HEK293 (cell line): ENCODE results near the gene ZDHHC1.

Experiments used
- CTCF ChIP-seq: fragments of 450-650 bp; formaldehyde crosslinking; IDR thresholded peaks from 2 replicates; pipeline ENCODE4 v1.5.1; 2016; ENCODE audit warnings: missing biosample characterization, missing genetic modification characterization
- INSM2 ChIP-seq: fragments of 450-650 bp; formaldehyde crosslinking; IDR thresholded peaks from 2 replicates; pipeline ENCODE4 v1.5.1; 2016; ENCODE audit warnings: missing biosample characterization, missing genetic modification characterization
- MEIS1 ChIP-seq: sonication (generic); formaldehyde crosslinking; IDR thresholded peaks from 2 replicates; pipeline ENCODE4 v1.8.1; 2022; ENCODE audit warnings: missing genetic modification reagents, mild to moderate bottlenecking, borderline replicate concordance
- SP7 ChIP-seq: fragments of 450-650 bp; formaldehyde crosslinking; IDR thresholded peaks from 2 replicates; pipeline ENCODE4 v1.5.1; 2016; ENCODE audit warnings: missing biosample characterization, missing genetic modification characterization
- ZNF121 ChIP-seq: fragments of 450-650 bp; formaldehyde crosslinking; IDR thresholded peaks from 2 replicates; pipeline ENCODE4 v1.5.1; 2016; ENCODE audit warnings: missing biosample characterization, missing genetic modification characterization
- ZNF76 ChIP-seq: fragments of 450-650 bp; formaldehyde crosslinking; IDR thresholded peaks from 2 replicates; pipeline ENCODE4; 2016; ENCODE audit warnings: low read depth, missing biosample characterization, missing genetic modification characterization, borderline replicate concordance

GRCh38 chr16:67456391-67457081 is 40.3 kb upstream of the ZDHHC1 start:
- TF ChIP-seq SP7 (tag by site-specific recombination): no peak
- TF ChIP-seq CTCF (tag by site-specific recombination): no peak
- no peak for TF ChIP-seq ZNF76 (tag by site-specific recombination)
- no peak for TF ChIP-seq MEIS1 (CRISPR knock-in tag)
- no peak for TF ChIP-seq INSM2 (tag by site-specific recombination)
- TF ChIP-seq ZNF121: no peak
